ENCODE results near the gene ASTL.

GRCh38 chr2:96103187-96103601 is 35.1 kb downstream of the ASTL start:
- TF ChIP-seq EZH2 (IDR thresholded peaks at IDR 0.05; ENCODE audit: insufficient read depth, poor library complexity, severe bottlenecking) (no peak), EZH2phosphoT487 (IDR thresholded peaks at IDR 0.05; ENCODE audit: insufficient read depth, low read depth) (no peak)

Measured in GM23248 (cell line).